ENCODE results near the gene HYAL2. TPM values are rescaled to one million over a fixed set of nuclear protein-coding genes. Genes with fewer than 3 reads are reported as not detected.

The HYAL2 gene
- 35.9 TPM for total RNA-seq

GRCh38 chr3:50322386-50323091, at the start of gene HYAL2:
Gene HYAL2, minus strand, starts transcription at chr3:50322745. Its CDS starts 2,256 bp downstream, at chr3:50320489.
- FAIRE-seq, result no peak
- DNase-seq (ENCODE audit: low spot score in 2 of 2), result no peak

- no peak for FAIRE-seq
- DNase-seq (ENCODE audit: low spot score in 2 of 2), result no peak
Observed at GRCh38 chr3:50371133-50371685, 48.7 kb upstream of the HYAL2 start.

- DNase-seq (ENCODE audit: low spot score in 2 of 2) (no peak), FAIRE-seq (no peak)
Observed at GRCh38 chr3:50370594-50370993, 48.0 kb upstream of the HYAL2 start.

- FAIRE-seq (no peak), DNase-seq (ENCODE audit: low spot score in 2 of 2) (no peak)
Observed at GRCh38 chr3:50369012-50369670, 46.6 kb upstream of the HYAL2 start.

GRCh38 chr3:50365842-50366220, 43.3 kb upstream of the HYAL2 start:
- DNase-seq (ENCODE audit: low spot score in 2 of 2) (no peak), FAIRE-seq (no peak)

- FAIRE-seq (no peak), DNase-seq (ENCODE audit: low spot score in 2 of 2) (peak; percentile 80 to 96)
Observed at GRCh38 chr3:50365080-50365841, 42.7 kb upstream of the HYAL2 start.

GRCh38 chr3:50364573-50365079, 42.1 kb upstream of the HYAL2 start:
- FAIRE-seq (no peak), DNase-seq (ENCODE audit: low spot score in 2 of 2) (no peak)

GRCh38 chr3:50359760-50360110, 37.2 kb upstream of the HYAL2 start:
- DNase-seq (ENCODE audit: low spot score in 2 of 2) (no peak), FAIRE-seq (no peak)

GRCh38 chr3:50358911-50359759, 36.6 kb upstream of the HYAL2 start, which contains the start of gene TMEM115:
Gene TMEM115, minus strand, starts transcription at chr3:50359521. Its CDS starts 458 bp downstream, at chr3:50359063.
- peak; percentile 98 to 99 for DNase-seq (ENCODE audit: low spot score in 2 of 2)
- peak; percentile 57 for FAIRE-seq

GRCh38 chr3:50358355-50358910, 35.9 kb upstream of the HYAL2 start:
- FAIRE-seq (no peak), DNase-seq (ENCODE audit: low spot score in 2 of 2) (no peak)

- FAIRE-seq (no peak), DNase-seq (ENCODE audit: low spot score in 2 of 2) (no peak)
Observed at GRCh38 chr3:50357481-50357880, 34.9 kb upstream of the HYAL2 start.

GRCh38 chr3:50356553-50356952, 34.0 kb upstream of the HYAL2 start:
- FAIRE-seq, result no peak

GRCh38 chr3:50355829-50356552, 33.4 kb upstream of the HYAL2 start:
- no peak for FAIRE-seq
- no peak for DNase-seq (ENCODE audit: low spot score in 2 of 2)

More at GRCh38 chr3:50356553-50356952, 34.0 kb upstream of the HYAL2 start:
- DNase-seq (ENCODE audit: low spot score in 2 of 2), result no peak

GRCh38 chr3:50354850-50355249, 32.3 kb upstream of the HYAL2 start:
- FAIRE-seq, result no peak
- DNase-seq (ENCODE audit: low spot score in 2 of 2), result no peak

GRCh38 chr3:50354186-50354764, 31.7 kb upstream of the HYAL2 start:
- DNase-seq (ENCODE audit: low spot score in 2 of 2) (no peak), FAIRE-seq (no peak)

- no peak for DNase-seq (ENCODE audit: low spot score in 2 of 2)
- FAIRE-seq, result no peak
Observed at GRCh38 chr3:50353245-50354004, 30.9 kb upstream of the HYAL2 start.

- FAIRE-seq (no peak), DNase-seq (ENCODE audit: low spot score in 2 of 2) (no peak)
Observed at GRCh38 chr3:50352781-50353180, 30.2 kb upstream of the HYAL2 start.

GRCh38 chr3:50351323-50351697, 28.8 kb upstream of the HYAL2 start:
- no peak for FAIRE-seq
- DNase-seq (ENCODE audit: low spot score in 2 of 2), result no peak

Measured in frontal cortex (tissue), 4 donors.